Erythroblast (primary cell): ENCODE data around the gene CHADL.

Source experiments
- GATA1 ChIP-seq: IDR thresholded peaks from 2 replicates; pipeline ENCODE4 v1.6.1; 2011; ENCODE audit warnings: low read depth, mild to moderate bottlenecking, control low read depth, low read length, moderate library complexity
- POLR2A ChIP-seq: IDR thresholded peaks from 2 replicates; pipeline ENCODE4 v1.6.1; 2011; ENCODE audit warnings: mild to moderate bottlenecking, low read length

DNA sequence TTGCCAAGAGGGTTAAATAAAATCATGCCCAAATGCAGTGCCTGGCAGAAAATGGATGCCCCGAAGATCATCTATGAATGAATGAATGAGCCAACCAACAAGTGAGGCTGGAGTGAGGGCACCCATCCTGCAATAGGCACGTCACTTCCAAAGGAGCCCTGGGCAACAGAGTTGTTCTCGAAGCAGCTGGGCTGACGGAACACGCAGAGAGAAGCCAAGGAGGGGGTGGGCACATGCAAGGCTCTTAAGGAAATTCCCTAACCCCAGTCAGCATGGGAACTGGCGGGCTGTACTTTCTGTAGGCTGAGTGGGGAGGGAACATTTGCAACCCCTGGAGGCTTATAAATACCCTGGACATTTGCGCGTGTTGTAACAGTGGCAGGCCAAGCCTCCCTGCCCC lies 11.6 kb upstream of the CHADL start:
- TF ChIP-seq POLR2A, result no peak
- no peak for TF ChIP-seq GATA1
